HEK293 (cell line): ENCODE data around the gene AP1B1.

Source experiments
- CTCF ChIA-PET: fragments of 350-600 bp; formaldehyde crosslinking; extraction: SDS; loops from one replicate; lab custom pipeline; 2021; ENCODE audit warnings: antibody characterized with exemption; lab: Yijun Ruan, JAX
- POLR2A ChIA-PET: fragments of 300-600 bp; formaldehyde crosslinking; extraction: SDS; loops from one replicate; lab custom pipeline; 2020; ENCODE audit warnings: antibody characterized with exemption, inconsistent platforms; lab: Yijun Ruan, JAX
- H3K27ac ChIP-seq: fragments of 200-500 bp; sonication (Bioruptor generic); 2 replicates; pipeline ENCODE4 v1.5.1; 2014; ENCODE audit warnings: low read depth, low read length, control low read depth, inconsistent platforms; ENCODE audit errors: extremely low read depth
- H3K36me3 ChIP-seq, 2 experiments: fragments of 200-500 bp in 1 of 2; sonication (Bioruptor generic) in 1 of 2; 1 replicate in 1 of 2; 2 replicates in 1 of 2; pipeline ENCODE4 v1.5.1; 2014 to 2017; ENCODE audit warnings: inconsistent platforms in 2 of 2, low read length in 2 of 2; ENCODE audit not compliant: control insufficient read depth in 2 of 2, insufficient read depth in 1 of 2
- H3K4me1 ChIP-seq: fragments of 200-500 bp; sonication (Bioruptor generic); 2 replicates; pipeline ENCODE4 v1.5.1; 2014; ENCODE audit warnings: mild to moderate bottlenecking, low read length, inconsistent platforms; ENCODE audit not compliant: control insufficient read depth, insufficient read depth
- H3K4me3 ChIP-seq: 2 replicates; pipeline ENCODE4 v1.5.1; 2011; ENCODE audit warnings: low read depth, mild to moderate bottlenecking, control low read depth, low read length, moderate library complexity
- H3K9me3 ChIP-seq: fragments of 200-500 bp; sonication (Bioruptor generic); 2 replicates; pipeline ENCODE4 v1.5.1; 2014; ENCODE audit warnings: low read depth, low read length, inconsistent platforms; ENCODE audit not compliant: control insufficient read depth, insufficient read depth
- ATF2 ChIP-seq: fragments of 450-650 bp; formaldehyde crosslinking; IDR thresholded peaks from 2 replicates; pipeline ENCODE4 v1.5.1; 2016; ENCODE audit warnings: missing biosample characterization, missing genetic modification characterization, low read depth
- FEZF1 ChIP-seq: fragments of 450-650 bp; formaldehyde crosslinking; IDR thresholded peaks from 2 replicates; pipeline ENCODE4 v1.5.1; 2016; ENCODE audit warnings: missing biosample characterization, missing genetic modification characterization
- HOXA7 ChIP-seq: sonication (generic); formaldehyde crosslinking; IDR thresholded peaks from 2 replicates; pipeline ENCODE4 v1.8.1; 2022; ENCODE audit warnings: missing genetic modification reagents, borderline replicate concordance
- KLF1 ChIP-seq: fragments of 450-650 bp; formaldehyde crosslinking; IDR thresholded peaks from 2 replicates; pipeline ENCODE4 v1.5.1; 2016; ENCODE audit warnings: missing biosample characterization, missing genetic modification characterization
- KLF10 ChIP-seq: fragments of 450-650 bp; IDR thresholded peaks from 2 replicates; pipeline ENCODE4 v1.5.1; 2018; ENCODE audit warnings: missing biosample characterization, mild to moderate bottlenecking, missing genetic modification characterization
- PRDM4 ChIP-seq: fragments of 450-650 bp; formaldehyde crosslinking; IDR thresholded peaks from 2 replicates; pipeline ENCODE4 v1.5.1; 2017; ENCODE audit warnings: missing biosample characterization, missing genetic modification characterization
- ZBTB26 ChIP-seq: fragments of 450-650 bp; formaldehyde crosslinking; optimal IDR thresholded peaks from 2 replicates; pipeline ENCODE3; 2016; ENCODE audit warnings: missing biosample characterization, mild to moderate bottlenecking, missing genetic modification characterization
- ZIC2 ChIP-seq: fragments of 450-650 bp; formaldehyde crosslinking; IDR thresholded peaks from 2 replicates; pipeline ENCODE4 v1.5.1; 2016; ENCODE audit warnings: missing biosample characterization, missing genetic modification characterization
- ZNF10 ChIP-seq: fragments of 450-650 bp; formaldehyde crosslinking; IDR thresholded peaks from 2 replicates; pipeline ENCODE4 v1.5.1; 2017; ENCODE audit warnings: missing biosample characterization, missing genetic modification characterization
- ZNF138 ChIP-seq: fragments of 450-650 bp; formaldehyde crosslinking; IDR thresholded peaks from 2 replicates; pipeline ENCODE4 v1.5.1; 2016; ENCODE audit warnings: missing biosample characterization, missing genetic modification characterization, borderline replicate concordance
- ZNF175 ChIP-seq: fragments of 450-650 bp; formaldehyde crosslinking; IDR thresholded peaks from 2 replicates; pipeline ENCODE4 v1.5.1; 2016; ENCODE audit warnings: missing biosample characterization, missing genetic modification characterization
- ZNF221 ChIP-seq: fragments of 450-650 bp; formaldehyde crosslinking; IDR thresholded peaks from 2 replicates; pipeline ENCODE4 v1.5.1; 2017; ENCODE audit warnings: missing biosample characterization, missing genetic modification characterization, borderline replicate concordance
- ZNF26 ChIP-seq: fragments of 450-650 bp; formaldehyde crosslinking; IDR thresholded peaks from 2 replicates; pipeline ENCODE4 v1.5.1; 2016; ENCODE audit warnings: missing biosample characterization, missing genetic modification characterization
- ZNF362 ChIP-seq: fragments of 450-650 bp; formaldehyde crosslinking; IDR thresholded peaks from 2 replicates; pipeline ENCODE4 v1.5.1; 2016; ENCODE audit warnings: missing biosample characterization, missing genetic modification characterization
- ZNF394 ChIP-seq: fragments of 450-650 bp; formaldehyde crosslinking; IDR thresholded peaks from 2 replicates; pipeline ENCODE4 v1.5.1; 2016; ENCODE audit warnings: missing biosample characterization, missing genetic modification characterization, mild to moderate bottlenecking, moderate library complexity, borderline replicate concordance
- ZNF433 ChIP-seq: fragments of 450-650 bp; formaldehyde crosslinking; IDR thresholded peaks from 2 replicates; pipeline ENCODE4 v1.5.1; 2016; ENCODE audit warnings: missing biosample characterization, missing genetic modification characterization, low read depth
- ZNF449 ChIP-seq: fragments of 450-650 bp; formaldehyde crosslinking; IDR thresholded peaks from 2 replicates; pipeline ENCODE4 v1.5.1; 2017; ENCODE audit warnings: missing biosample characterization, mild to moderate bottlenecking, missing genetic modification characterization, moderate library complexity
- ZNF48 ChIP-seq: fragments of 450-650 bp; formaldehyde crosslinking; IDR thresholded peaks from 2 replicates; pipeline ENCODE4 v1.5.1; 2016; ENCODE audit warnings: missing biosample characterization, missing genetic modification characterization
- ZNF664 ChIP-seq: fragments of 450-650 bp; formaldehyde crosslinking; IDR thresholded peaks from 2 replicates; pipeline ENCODE4 v1.5.1; 2016; ENCODE audit warnings: missing biosample characterization, missing genetic modification characterization
- ZNF692 ChIP-seq: fragments of 450-650 bp; formaldehyde crosslinking; IDR thresholded peaks from 2 replicates; pipeline ENCODE4 v1.5.1; 2016; ENCODE audit warnings: missing biosample characterization, missing genetic modification characterization
- ZNF768 ChIP-seq: fragments of 450-650 bp; formaldehyde crosslinking; IDR thresholded peaks from 2 replicates; pipeline ENCODE4 v1.5.1; 2018; ENCODE audit warnings: missing biosample characterization, mild to moderate bottlenecking, missing genetic modification characterization
- ZNF830 ChIP-seq: fragments of 450-650 bp; IDR thresholded peaks from 2 replicates; pipeline ENCODE4 v1.5.0; 2018; ENCODE audit warnings: missing biosample characterization, missing genetic modification characterization, low read depth, mild to moderate bottlenecking, moderate library complexity
- ZSCAN23 ChIP-seq: fragments of 450-650 bp; formaldehyde crosslinking; IDR thresholded peaks from 2 replicates; pipeline ENCODE4 v1.5.1; 2016; ENCODE audit warnings: missing biosample characterization, missing genetic modification characterization
- ZSCAN30 ChIP-seq: fragments of 450-650 bp; IDR thresholded peaks from 2 replicates; pipeline ENCODE4 v1.5.1; 2018; ENCODE audit warnings: missing biosample characterization, mild to moderate bottlenecking, missing genetic modification characterization, moderate library complexity
- ZSCAN4 ChIP-seq: fragments of 450-650 bp; formaldehyde crosslinking; IDR thresholded peaks from 2 replicates; pipeline ENCODE4 v1.5.1; 2017; ENCODE audit warnings: missing biosample characterization, missing genetic modification characterization

Gene AP1B1

GRCh38 chr22:29314537-29315285 is 73.7 kb downstream of the AP1B1 start:
- POLR2A ChIA-PET: interaction anchor here (1.1 to 1.8 kb wide), 2 partner anchors 8 to 20 kb away, joined by 3 to 4 read pairs; partner anchors contain the start of gene GAS2L1
- CTCF ChIA-PET: interaction anchor here (0.6 to 0.9 kb wide), 2 partner anchors 9 to 52 kb away, joined by 3 read pairs; no protein-coding TSS in a partner anchor
- peak overlapping the region; percentile 40 for H3K4me3 ChIP-seq
- TF ChIP-seq ZNF221 (no peak), ZBTB26 (tag by site-specific recombination) (peak; percentile 92), FEZF1 (no peak), ZNF362 (tag by site-specific recombination) (no peak), ZNF692 (tag by site-specific recombination) (peak; percentile 18; the same call in 1 of the 2 replicates), ZNF175 (tag by site-specific recombination) (no peak), ZNF830 (no peak), ZNF48 (tag by site-specific recombination) (no peak), ZSCAN23 (tag by site-specific recombination) (no peak), ATF2 (tag by site-specific recombination) (no peak), ZNF10 (tag by site-specific recombination) (no peak), KLF10 (no peak), ZNF433 (tag by site-specific recombination) (no peak), ZNF394 (tag by site-specific recombination) (peak; percentile 35; the same call in 1 of the 2 replicates), ZNF768 (no peak), HOXA7 (CRISPR knock-in tag) (no peak), ZNF664 (tag by site-specific recombination) (no peak), KLF1 (tag by site-specific recombination) (peak; percentile 70), ZNF138 (tag by site-specific recombination) (no peak), PRDM4 (no peak), ZSCAN4 (tag by site-specific recombination) (no peak), ZNF26 (tag by site-specific recombination) (no peak), ZNF449 (tag by site-specific recombination) (no peak), ZSCAN30 (no peak), ZIC2 (tag by site-specific recombination) (peak; percentile 69)

More at GRCh38 chr22:29314537-29315285, 73.7 kb downstream of the AP1B1 start:
- no peaks in the 10 kb centered on the region for H3K9me3 ChIP-seq
- no peak overlapping the region; the same call in 1 of the 2 replicates for H3K27ac ChIP-seq
- H3K36me3 ChIP-seq: no peaks in the 10 kb centered on the region
- peaks cover 14% of the 10 kb centered on the region for H3K4me1 ChIP-seq
